Dedifferentiated amniotic fluid mesenchymal stem cell (primary cell): ENCODE data around the gene NUP50.
"Not testable (repeated sequence)": the region's sequence is repeated elsewhere in the genome, so short reads cannot be mapped to it uniquely, and the experiment has no call there.

Experiments used
- DNase-seq: peaks from one replicate; pipeline ENCODE4 v3.0.0-alpha.2; 2016; ENCODE audit errors: extremely low spot score

The NUP50 gene

GRCh38 chr22:45159652-45160462 is 3.9 kb upstream of the NUP50 start:
- no peak for DNase-seq

DNA sequence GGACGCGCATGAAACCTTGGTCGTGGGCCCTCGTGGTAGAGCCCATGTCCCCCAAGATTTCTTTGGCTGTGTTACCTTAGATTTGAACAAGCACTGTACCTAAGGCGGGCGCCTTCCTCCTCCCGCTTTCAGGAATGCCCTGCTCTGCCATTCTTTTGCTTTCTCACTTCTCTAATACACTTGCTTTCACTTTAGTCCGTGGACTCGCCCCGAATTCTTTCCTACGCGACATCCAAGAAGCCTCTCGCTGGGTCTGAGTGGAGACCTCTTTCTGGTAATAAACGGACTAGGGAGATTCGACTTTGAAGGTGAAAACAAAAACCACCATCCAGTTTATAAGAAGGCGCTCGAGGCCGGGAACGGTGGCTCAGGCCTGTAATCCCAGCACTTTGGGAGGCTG is 1.2 kb upstream of the NUP50 start:
- DNase-seq, result no peak

DNA sequence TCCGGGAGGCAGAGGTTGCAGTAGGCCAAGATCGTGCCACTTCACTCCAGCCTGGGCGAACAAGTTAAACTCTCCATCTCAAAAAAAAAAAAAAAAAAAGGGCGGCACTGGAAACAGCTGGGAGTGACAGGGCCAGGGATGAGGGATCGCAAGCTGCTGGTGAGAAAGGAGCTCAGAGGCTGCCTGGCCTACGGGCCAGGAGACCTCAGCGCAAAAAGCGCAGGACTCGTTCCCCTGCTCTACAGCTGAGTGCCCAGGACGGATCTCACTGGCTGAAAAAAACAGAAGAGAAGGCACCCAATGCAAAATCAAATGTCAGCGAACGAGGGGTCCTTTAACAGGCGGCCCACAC is 650 bp upstream of the NUP50 start:
- DNase-seq, result no peak

- no peak for DNase-seq
Measured at GRCh38 chr22:45164270-45165088, 754 bp downstream of the NUP50 start.

GRCh38 chr22:45166932-45167331 is 3.2 kb downstream of the NUP50 start:
- no peak for DNase-seq

GRCh38 chr22:45169591-45170466 is 6.1 kb downstream of the NUP50 start:
- no peak for DNase-seq

DNA sequence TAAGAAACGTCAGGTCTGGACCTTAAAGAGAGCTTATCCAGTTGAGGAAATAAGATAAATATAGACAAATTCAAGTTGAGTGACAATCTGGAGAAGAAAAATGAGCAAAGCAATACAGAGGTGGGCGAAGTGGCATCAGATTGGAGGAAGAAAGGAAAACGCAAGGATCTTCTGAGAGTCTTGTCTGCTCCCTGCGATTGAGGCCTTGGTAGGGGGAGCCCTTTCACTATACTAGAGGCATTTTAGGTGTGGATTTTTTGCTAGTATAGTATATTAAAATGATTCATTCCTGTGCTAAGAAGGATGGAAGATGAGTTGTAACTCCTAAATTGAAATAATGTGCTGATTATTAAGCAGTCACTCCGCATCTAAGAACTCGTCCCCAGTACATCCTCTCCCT is 8.1 kb downstream of the NUP50 start:
- DNase-seq, result no peak

DNA sequence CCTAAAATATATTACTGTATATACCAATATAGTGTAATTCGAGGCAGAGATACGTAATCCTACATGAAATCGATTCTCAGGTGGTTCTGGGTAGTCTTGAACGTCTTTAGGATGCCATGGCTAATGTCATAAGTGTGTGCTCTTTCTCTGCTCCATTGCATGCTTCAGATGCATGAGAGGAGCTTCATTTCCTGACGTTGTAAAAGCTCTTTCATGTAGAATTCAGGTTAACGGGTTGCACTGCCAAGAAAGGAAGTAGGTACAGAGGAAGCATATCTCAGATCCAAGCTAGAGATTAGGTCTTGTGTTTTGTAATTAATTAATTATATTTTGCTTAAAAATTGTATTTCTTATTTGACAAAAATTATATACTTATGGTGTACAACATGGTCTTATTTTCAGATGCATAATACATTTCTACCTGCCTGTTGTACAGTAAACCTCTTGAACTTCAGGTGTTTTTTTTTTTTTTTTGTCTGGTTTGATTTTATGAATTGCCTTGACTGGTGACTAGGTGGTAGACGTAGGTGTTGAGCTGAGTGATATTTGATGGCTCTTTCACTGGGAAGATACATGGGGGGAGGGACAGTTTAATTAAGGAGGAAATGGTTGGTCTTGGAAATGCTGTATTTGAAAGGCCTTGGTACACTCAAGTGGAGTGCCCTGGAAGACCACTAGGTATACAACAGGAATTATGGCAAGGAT is 9.3 kb downstream of the NUP50 start:
- no peak for DNase-seq

GRCh38 chr22:45179276-45180049 is 15.7 kb downstream of the NUP50 start:
- no peak for DNase-seq

- DNase-seq, result no peak
Measured at GRCh38 chr22:45180146-45180679, 16.5 kb downstream of the NUP50 start.

DNA sequence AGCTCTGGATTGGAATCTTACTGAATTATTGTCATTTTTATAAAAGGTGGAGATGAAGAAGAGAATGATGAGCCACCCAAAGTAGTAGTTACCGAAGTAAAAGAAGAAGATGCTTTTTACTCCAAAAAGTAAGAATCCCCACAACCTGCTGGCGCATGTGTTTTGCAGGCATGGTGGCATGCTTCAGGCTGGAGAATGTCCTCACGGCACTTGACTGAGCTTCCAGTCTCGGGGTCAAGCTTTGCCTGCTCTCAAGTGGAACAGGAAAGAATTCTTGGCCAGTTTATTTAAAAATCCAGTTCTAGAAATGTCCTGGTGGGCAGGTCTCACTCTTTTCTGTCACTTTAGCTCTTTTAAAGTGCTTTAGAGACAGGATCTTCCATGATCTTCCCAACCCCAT is 17.5 kb downstream of the NUP50 start:
- DNase-seq, result no peak

DNA sequence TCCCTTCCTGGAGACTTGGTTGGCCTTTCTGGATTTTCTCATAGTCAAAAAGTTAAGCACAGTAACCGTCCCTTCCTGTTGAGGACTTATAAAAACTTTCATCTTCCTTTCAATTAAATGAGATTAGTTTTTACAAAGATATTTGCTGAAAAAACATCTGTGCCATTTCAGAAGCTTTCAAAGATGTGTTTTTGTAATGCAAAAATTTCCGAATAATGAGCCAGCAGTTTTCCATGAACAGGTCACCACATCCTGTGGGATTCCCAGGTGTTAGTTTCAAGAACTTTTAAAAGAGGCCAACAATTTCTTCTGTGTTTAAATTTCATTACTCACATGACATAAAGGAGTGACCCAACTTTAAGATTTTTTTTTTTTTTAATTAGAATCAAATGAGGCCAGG is 18.0 kb downstream of the NUP50 start:
- no peak for DNase-seq

DNA sequence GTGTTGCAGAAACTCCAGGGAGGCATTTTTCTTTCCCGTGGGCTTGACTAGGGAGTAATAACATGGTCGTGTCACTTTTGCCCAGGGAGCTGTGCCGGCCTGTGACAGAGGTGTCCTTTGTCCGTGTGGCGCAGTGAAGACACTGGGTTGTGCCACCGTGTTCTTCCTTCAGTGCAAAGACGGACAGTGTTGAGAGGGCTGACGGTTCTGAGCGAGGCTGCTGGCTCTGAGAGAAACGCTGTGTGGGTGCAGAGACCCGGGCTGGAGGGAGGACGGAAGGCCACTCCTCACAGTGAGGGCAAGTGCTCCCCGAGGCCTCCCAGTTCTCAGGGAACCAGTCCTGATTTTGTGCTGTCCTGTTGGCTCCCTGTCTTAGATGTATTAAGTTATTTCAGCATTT is 20.2 kb downstream of the NUP50 start:
- no peak for DNase-seq

DNA sequence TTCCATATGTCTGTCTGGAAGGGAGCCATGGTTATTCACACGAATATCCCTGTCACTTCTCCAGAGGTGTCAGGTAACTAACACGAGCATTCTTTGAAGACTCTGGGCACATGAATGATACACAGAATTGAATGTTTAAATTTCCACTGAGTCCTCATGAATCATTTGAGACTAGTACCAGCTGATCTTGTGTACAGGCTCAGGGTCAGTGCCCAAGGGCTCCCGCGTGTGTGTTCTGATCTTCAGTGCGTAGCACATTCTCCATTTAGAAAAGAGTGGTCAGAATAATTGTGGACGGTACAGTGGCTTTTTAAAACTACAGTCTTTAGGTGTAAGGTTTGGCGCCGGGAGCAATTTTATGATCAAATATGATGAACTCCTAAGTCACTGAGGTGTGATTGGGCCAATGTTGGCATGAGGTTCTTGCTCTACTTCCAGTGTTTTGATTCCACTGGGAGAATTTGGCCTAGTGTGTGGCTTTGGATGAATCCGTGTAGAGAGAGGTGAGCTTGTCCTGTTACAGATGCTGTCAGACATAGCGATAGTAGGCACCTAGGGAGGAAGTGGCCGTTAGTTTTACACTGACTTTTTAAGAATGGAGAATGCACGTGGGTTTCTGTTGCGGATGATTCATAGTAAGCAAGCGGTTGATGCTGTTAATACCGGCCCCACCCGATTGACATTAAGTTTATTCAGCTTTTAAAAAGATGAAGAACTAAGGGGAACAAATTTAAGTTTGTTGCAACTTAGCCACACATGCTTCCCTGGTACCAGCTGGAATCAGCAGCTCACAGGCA is 22.2 kb downstream of the NUP50 start:
- no peak for DNase-seq

DNA sequence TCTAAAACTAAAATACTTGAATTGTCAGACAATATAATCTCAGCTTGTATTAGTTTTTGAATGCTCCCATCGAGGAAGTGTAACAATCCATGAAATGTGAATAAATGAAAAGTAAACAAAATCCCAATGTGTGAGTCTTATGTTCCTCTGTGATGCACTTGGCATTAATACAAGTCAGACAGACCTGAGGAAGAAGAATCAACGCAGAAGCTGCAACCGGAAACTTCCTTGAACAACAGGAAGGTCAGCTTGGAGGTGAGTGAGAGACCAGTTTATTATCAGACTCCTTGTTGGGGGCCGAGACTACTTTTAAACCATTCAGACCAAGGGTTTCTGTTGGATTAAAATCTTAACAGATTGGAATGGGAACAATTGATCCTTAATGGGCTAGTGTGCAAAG is 24.2 kb downstream of the NUP50 start:
- DNase-seq, result no peak

DNA sequence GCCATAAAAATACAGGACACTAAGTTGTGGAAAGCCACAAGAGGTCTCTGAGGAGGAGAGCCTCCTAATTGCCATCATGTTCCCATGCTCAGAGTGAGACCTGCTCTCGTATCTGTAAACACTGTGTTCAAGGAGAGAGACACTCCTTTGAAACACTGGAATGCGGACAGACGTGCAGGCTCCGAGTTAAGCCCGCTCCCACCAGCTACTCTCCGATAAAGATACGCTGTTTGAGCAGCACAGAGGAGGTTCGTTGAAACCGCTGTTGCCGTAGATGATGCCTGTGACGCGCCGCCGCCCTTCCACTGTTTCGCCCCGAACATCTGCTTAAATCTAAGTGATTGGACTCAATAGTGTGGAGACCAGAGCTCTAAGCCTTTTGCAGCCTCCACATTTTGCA is 25.1 kb downstream of the NUP50 start:
- DNase-seq, result no peak

DNA sequence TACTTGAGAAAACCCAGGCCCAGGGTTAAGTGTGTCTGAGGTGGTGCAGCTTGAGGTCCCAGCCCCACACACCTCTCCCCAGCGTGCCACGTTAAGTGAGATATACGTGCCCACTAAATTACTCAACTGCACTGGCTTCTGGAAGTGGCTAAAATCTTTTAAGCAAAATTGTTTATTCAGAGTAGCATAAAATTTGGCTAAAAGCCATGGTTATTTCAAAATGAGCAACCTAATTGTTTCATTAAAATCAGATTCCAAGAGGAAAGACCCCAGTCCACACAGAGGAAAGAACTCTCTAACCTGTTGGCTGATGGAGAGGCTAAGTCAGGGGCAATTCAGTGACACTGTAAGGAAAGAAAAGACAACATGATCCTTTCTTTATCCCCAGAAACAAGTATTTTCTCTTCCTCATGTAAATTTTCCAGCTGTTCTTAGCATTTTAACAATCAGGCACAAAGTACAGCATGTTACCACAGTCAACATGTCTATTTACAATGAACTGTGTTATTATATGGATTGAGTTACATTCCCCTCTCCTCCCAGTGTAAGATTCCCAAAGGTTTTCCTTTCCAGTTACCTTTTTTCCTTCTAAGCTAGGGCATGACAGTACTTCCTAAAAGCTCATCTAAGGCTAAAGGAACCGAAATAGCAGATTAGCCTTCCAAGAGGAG is 26.6 kb downstream of the NUP50 start:
- DNase-seq, result no peak

- DNase-seq, result not testable (repeated sequence)
Measured at GRCh38 chr22:45191746-45192145, 28.0 kb downstream of the NUP50 start.

DNA sequence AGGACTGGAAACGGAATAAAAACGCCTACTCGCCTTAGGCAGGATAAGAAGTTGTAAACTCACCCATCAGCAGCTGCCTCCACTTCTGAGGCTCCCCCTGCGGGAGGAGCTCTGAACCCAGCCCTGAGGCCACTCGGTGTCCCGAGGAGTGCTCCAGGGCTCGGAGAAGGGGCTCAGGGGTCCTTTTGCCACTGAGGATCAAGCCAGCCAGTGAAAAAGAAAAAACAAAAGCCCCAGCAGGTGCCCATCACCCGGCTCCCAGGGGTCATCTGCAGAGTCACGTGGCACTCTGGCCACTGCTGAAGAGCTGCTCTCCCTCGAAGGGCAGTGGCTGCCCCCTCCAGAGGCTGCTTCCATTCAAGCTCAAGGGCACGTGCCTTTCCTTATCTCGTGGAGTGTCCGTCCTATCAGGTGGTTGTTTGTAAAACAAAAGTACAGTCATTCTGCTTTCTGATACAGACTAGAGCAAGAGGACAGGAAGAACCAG is 29.0 kb downstream of the NUP50 start:
- DNase-seq, result no peak
